ENCODE data around the gene LIPG.

Gene LIPG

GRCh38 chr18:49616618-49617328 is 54.9 kb downstream of the LIPG start:
- DNase-seq, result no peak

GRCh38 chr18:49617329-49617695 is 55.5 kb downstream of the LIPG start:
- no peak for DNase-seq

- no peak for DNase-seq
These were observed 56.0 kb downstream of the LIPG start for GRCh38 chr18:49617865-49618264.

- no peak for DNase-seq
These were observed 57.2 kb downstream of the LIPG start for GRCh38 chr18:49618742-49619681.

GRCh38 chr18:49619801-49620200 is 57.9 kb downstream of the LIPG start:
- DNase-seq, result no peak

GRCh38 chr18:49621301-49621700 is 59.4 kb downstream of the LIPG start:
- no peak for DNase-seq

- no peak for DNase-seq
These were observed 60.0 kb downstream of the LIPG start for GRCh38 chr18:49621717-49622351.

- DNase-seq, result no peak
These were observed 61.7 kb downstream of the LIPG start for GRCh38 chr18:49623571-49623970.

- no peak for DNase-seq
These were observed 63.3 kb downstream of the LIPG start for GRCh38 chr18:49625021-49625691.

GRCh38 chr18:49626842-49627467 is 65.1 kb downstream of the LIPG start:
- DNase-seq, result no peak

GRCh38 chr18:49628119-49628518 is 66.3 kb downstream of the LIPG start:
- no peak for DNase-seq

- DNase-seq, result no peak
These were observed 67.3 kb downstream of the LIPG start for GRCh38 chr18:49628881-49629795.

- DNase-seq, result no peak
These were observed 68.4 kb downstream of the LIPG start for GRCh38 chr18:49630246-49630699.

- no peak for DNase-seq
These were observed 69.4 kb downstream of the LIPG start for GRCh38 chr18:49631146-49631866.

GRCh38 chr18:49632588-49632987 is 70.7 kb downstream of the LIPG start:
- DNase-seq, result no peak

GRCh38 chr18:49638209-49638785 is 76.4 kb downstream of the LIPG start:
- DNase-seq, result no peak

- no peak for DNase-seq
These were observed 77.2 kb downstream of the LIPG start for GRCh38 chr18:49638891-49639557.

GRCh38 chr18:49639643-49640391 is 78.0 kb downstream of the LIPG start:
- DNase-seq, result no peak

GRCh38 chr18:49640741-49641140 is 78.9 kb downstream of the LIPG start:
- no peak for DNase-seq

Measured in activated gamma-delta T cell treated with Interleukin-2 at 50 U/mL for 16 hours (primary cell).